Measurements from ENCODE around the gene STK32C. TPM values are rescaled to one million over a fixed set of nuclear protein-coding genes. Genes with fewer than 3 reads are reported as not detected.

Gene STK32C
- total RNA-seq, 2 donors from 2014 or later = 0.78 to 4.0 TPM

DNA sequence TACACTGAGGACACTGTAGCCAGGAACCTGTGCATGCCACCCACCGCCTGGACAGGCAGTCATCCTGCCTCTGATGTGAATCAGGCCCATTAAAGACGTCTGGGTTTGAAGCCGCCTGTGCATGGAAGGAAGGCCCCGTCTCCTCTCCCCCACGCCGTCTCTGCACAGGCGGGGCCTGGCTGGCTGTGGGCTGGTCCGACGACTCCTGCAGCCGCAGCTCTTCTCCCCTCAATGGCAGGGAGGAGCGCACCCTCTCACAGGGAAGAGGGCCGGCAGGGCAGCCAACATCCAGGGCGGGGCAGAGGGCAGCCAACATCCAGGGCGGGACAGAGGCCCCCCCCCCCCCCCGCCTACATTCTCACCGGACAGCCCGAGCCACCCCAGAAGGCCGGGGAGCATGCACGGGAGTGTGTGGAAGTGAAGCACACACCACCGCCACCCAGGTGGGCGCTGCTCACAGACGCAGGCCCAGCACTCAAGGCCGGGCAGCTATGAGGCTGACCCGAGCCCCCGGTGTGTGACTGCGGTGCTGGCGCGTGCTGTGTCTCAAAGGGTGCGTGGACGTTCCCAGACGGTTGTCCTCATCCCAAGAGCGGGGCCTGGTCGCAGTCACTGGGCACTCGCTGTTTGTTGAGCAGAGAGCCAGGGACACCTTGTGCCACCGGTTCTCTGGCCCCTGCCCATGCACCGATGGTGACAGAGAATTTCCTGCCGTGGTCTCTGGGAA is 101.9 kb downstream of the STK32C start:
- H3K4me1 ChIP-seq = no peaks in the 10 kb centered on the region
- no peak for TF ChIP-seq POLR2A (IDR thresholded peaks at IDR 0.05)
- TF ChIP-seq, protein P1, sequence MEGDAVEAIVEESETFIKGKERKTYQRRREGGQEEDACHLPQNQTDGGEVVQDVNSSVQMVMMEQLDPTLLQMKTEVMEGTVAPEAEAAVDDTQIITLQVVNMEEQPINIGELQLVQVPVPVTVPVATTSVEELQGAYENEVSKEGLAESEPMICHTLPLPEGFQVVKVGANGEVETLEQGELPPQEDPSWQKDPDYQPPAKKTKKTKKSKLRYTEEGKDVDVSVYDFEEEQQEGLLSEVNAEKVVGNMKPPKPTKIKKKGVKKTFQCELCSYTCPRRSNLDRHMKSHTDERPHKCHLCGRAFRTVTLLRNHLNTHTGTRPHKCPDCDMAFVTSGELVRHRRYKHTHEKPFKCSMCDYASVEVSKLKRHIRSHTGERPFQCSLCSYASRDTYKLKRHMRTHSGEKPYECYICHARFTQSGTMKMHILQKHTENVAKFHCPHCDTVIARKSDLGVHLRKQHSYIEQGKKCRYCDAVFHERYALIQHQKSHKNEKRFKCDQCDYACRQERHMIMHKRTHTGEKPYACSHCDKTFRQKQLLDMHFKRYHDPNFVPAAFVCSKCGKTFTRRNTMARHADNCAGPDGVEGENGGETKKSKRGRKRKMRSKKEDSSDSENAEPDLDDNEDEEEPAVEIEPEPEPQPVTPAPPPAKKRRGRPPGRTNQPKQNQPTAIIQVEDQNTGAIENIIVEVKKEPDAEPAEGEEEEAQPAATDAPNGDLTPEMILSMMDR (IDR thresholded peaks at IDR 0.05) = no peak
- H3K27ac ChIP-seq = no peak overlapping the region
- no peak overlapping the region for H3K4me3 ChIP-seq
- no peaks in the 10 kb centered on the region for H3K9me3 ChIP-seq
- ATAC-seq (no peak), DNase-seq (no peak)
- no peaks in the 10 kb centered on the region for H3K27me3 ChIP-seq
- intact Hi-C loops (cut with DNase I) = no loop called here
- no peaks in the 10 kb centered on the region for H3K36me3 ChIP-seq (replicated peaks in 1 of 2; ENCODE audit: insufficient read depth in 1 of 2, low read depth in 2 of 2)
- 79 to 89% methylated on average over 11 to 36 of the region's 37 CpGs for WGBS, 2 donors

DNA sequence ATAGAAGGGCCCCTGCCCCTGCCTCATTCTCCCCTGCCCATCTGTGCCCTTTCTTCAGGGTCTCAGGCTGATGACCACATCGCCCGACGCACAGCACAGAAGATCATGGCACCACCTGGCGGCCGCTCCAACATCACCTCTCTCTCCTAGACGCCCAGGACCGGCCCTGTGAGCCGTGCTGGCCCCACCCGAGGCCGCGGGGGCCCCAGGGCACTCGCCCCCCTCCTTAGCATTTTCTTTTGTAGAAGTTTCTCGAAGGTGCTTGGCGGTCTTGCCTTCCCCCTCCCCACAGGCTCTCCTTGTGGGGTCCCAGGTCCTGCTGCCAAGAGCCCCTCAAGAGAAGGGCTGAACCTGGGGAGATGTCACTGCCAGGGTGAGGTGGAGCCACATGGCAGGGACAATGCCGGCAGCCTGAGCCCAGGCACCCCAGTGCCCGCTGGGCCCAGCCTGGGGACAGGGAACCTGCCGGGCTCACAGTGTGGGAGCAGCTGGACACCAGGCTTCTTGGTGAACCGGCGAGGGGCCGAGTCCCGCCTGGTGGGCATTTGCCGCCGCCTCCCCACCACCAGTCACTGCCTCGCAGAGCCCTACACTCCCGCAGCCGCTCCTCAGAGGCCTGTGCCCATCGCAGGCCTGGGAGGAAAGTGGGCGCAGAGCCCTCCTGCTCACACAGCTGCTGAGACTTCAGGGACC is 102.8 kb downstream of the STK32C start:
- Histone ChIP-seq H3K4me1 (no peaks in the 10 kb centered on the region), H3K27ac (no peak overlapping the region), H3K36me3 (replicated peaks in 1 of 2; ENCODE audit: insufficient read depth in 1 of 2, low read depth in 2 of 2) (no peaks in the 10 kb centered on the region), H3K4me3 (no peak overlapping the region), H3K9me3 (no peaks in the 10 kb centered on the region), H3K27me3 (no peaks in the 10 kb centered on the region)
- intact Hi-C loops (cut with DNase I) = no loop called here
- no peak for TF ChIP-seq POLR2A (IDR thresholded peaks at IDR 0.05)
- TF ChIP-seq, protein P1 (IDR thresholded peaks at IDR 0.05) = no peak
- WGBS, 2 donors = 68 to 70% methylated on average over 19 to 28 of the region's 28 CpGs
- DNase-seq = no peak
- ATAC-seq = no peak

DNA sequence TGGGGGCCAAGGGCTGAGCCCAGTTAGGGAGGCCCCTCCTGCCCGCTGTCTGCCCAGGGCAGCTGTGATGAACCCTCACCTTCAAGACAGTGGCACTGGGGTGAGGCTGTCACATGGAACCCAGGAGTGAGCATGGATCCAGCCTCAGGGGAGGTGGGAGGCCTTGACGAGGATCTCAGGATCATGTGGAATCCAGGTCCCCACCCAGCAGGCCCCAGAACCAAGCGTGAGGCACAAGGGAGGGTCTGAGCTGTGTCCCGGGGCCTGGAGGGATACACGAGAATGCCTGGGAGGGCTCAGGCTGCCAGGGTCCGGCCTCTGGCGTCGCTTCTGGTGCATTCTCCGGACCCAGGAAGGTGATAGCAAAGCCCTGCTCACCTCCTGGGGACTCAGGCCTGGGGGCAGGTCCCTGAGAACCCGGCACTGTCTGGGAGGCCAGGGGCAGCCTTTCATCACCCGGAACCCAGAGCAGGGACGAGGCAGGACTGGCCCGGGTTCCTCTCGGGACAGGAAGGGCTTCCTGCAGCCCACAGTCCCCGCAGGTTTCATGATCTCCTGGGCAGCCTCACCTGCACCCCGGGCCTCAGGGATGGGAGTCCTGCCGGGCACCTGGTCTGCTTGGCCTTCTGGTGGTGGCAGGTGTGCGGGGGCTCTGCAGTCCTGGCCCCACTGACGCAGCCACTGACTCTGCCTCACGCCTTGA is 103.5 kb downstream of the STK32C start:
- intact Hi-C loops (cut with DNase I) = no loop called here
- Histone ChIP-seq H3K4me3 (no peak overlapping the region), H3K36me3 (replicated peaks in 1 of 2; ENCODE audit: insufficient read depth in 1 of 2, low read depth in 2 of 2) (no peaks in the 10 kb centered on the region), H3K27ac (no peak overlapping the region), H3K27me3 (no peaks in the 10 kb centered on the region), H3K9me3 (no peaks in the 10 kb centered on the region), H3K4me1 (no peaks in the 10 kb centered on the region)
- ATAC-seq = no peak
- DNase-seq = no peak
- 45 to 72% methylated on average over 2 to 17 of the region's 20 CpGs for WGBS, 2 donors
- TF ChIP-seq POLR2A (IDR thresholded peaks at IDR 0.05) = no peak
- TF ChIP-seq, protein P1 (IDR thresholded peaks at IDR 0.05) = no peak

DNA sequence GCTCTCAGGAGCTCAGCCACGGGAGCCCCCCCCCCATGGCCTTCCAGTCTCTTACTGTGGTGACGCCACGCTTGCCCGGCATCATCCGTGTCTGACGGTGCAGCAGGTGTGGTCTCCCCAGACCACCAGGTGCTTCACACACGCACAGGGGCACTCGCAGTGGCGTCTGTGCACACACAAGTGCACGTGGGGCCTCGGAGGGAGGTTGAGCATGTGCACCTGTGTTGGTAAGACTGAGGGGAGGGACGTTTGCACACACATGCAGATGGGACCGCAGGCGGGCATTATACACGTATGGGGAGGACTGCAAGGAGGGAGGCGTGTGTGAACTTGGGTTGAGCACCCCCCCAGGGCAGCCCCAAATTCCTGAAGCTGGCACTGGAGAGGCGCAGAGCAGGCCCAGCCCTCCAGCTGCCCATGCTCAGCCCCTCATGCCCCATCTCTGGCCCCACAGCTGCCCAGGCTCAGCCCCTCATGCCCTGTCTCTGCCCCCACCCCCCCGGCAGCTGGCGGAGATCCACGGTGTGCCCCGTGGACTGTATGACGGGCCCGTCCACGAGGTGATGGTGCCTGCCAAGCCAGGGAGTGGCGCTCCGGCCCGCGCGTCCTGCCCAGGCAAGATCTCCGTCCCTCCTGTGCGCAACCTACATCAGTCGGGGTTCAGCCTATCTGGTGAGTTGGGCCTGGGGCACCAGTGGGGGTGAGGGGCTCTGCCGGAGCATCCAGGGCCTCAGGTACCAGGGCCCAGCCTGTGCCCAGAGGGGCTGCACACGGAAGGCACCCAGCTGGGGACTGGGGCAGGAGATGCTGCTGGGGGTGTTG is 104.3 kb downstream of the STK32C start:
- no peak overlapping the region for H3K4me3 ChIP-seq
- no peaks in the 10 kb centered on the region for H3K4me1 ChIP-seq
- ATAC-seq (no peak), DNase-seq (no peak)
- 64 to 71% methylated on average over 16 to 34 of the region's 34 CpGs for WGBS, 2 donors
- no peaks in the 10 kb centered on the region for H3K36me3 ChIP-seq (replicated peaks in 1 of 2; ENCODE audit: insufficient read depth in 1 of 2, low read depth in 2 of 2)
- H3K27me3 ChIP-seq = no peaks in the 10 kb centered on the region
- intact Hi-C loops (cut with DNase I) = no loop called here
- no peaks in the 10 kb centered on the region for H3K9me3 ChIP-seq
- no peak overlapping the region for H3K27ac ChIP-seq
- TF ChIP-seq POLR2A (IDR thresholded peaks at IDR 0.05) = no peak
- TF ChIP-seq, protein P1 (IDR thresholded peaks at IDR 0.05) = no peak

Data from body of pancreas (tissue), 4 donors.